ENCODE results near the gene PROSER3.
A peak's percentile ranks its signal among the peaks of the same experiment; 100 is the strongest.

PROSER3 gene

DNA sequence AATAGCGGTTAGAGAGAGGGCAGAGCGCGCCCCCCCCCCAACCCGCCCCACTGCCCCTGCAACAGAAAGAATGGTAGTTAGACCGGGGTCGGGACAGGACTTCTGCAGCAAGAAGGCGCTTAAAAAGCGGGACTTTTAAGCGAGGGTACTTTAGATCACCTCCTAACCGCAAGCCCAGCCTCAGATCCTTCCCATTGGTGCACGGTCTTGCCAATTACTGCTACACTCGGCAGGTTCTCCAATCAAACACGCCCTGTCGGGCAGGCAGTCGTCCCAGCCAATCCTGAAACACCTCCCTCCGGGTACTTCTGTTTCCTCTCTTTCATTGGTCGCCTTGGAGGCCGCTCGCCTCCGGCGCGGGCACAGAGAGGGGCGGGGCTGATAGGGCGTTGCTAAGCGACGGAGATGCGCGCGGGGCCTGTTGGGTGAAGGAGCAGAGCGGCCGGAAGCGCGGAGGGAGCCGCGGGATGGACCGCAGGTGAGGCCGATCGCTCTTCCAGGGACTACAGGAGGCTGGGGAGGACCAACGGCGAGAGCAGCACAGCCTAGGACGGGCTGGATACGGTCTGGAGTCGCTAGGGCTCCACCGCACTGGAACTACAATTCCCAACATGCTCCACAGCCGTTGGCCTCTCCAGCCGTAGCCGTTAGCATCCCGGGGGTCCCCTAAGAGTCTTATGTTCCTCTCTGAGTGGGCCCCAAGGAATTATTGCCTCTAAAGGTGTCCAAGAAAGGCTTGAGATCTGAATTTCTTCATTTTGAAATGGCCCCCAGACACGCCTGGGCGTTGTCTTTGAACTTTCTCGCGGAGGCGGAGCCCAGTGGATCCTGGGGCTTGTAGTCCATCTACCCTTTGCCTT, at the start of gene PROSER3:
TSS of gene PROSER3 (plus strand) at position 428 of the 860 bp plus-strand sequence. CDS start at position 468, 40 bp downstream.
- DNase-seq (ENCODE audit: low spot score): peak; percentile 99

DNA sequence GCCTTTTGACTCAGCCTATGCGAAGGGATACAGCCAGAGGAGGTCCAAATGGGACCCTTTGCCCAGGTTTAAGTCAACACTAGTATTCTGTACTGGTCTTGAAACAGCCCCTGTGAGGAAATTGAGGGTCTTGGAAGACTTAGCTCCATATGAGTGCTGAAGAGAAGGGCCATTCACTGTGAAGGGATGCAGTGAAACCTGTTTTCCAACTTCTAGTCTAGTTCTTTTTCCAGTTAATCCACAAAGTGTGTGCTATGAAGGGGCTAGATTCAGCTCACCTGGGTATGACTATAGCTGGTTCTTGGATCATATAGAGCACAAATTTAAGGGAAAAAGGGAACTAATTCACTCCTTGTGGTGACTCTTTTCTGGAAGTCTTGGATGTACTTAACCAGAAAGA, 49.6 kb upstream of the PROSER3 start:
- no peak for DNase-seq (ENCODE audit: low spot score)

DNA sequence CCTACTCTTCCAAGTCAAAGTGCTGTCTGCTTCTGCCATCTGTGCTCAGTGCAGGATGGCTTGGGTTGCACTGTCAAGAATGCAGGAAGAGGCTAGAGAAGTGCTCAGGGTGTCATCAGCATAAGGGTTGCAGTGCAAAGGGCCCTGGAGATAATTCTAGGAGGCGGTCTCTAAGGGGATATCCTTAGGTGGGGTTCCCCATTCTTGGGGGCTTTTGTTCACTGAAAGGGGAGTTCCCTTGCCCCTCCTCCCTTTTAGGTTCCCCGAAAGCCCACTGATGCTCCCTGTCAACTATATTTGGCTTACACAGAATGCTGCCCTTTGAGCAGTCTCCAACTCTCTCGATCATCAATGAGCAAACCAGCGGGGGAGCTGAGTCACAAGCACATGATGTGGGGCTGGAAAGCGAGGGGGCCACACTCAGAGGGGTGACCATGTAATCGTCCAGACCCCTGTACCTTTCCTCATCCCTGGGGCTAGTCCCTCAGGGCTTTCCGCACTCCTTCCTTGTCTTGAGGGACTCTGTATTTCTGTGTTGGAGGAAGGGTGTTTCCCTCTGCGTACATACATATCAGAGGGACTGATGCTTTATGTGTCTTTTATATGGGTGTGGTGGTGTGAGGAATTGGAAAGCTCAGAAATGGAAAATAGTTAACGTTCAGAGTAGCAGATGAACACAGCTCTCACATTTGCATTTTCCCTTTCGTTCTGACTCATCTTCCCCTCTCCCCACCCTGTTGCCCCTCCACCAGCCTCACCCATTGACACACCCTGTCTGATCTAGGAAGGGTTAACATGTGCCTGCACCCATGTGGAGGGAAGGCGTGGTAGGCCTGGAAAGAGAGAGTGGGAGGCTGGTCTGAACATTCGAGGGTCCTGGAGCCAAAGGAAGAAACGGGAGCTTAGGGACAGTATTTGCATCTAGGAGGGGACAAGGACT, 46.9 kb upstream of the PROSER3 start:
- no peak for DNase-seq (ENCODE audit: low spot score)

DNA sequence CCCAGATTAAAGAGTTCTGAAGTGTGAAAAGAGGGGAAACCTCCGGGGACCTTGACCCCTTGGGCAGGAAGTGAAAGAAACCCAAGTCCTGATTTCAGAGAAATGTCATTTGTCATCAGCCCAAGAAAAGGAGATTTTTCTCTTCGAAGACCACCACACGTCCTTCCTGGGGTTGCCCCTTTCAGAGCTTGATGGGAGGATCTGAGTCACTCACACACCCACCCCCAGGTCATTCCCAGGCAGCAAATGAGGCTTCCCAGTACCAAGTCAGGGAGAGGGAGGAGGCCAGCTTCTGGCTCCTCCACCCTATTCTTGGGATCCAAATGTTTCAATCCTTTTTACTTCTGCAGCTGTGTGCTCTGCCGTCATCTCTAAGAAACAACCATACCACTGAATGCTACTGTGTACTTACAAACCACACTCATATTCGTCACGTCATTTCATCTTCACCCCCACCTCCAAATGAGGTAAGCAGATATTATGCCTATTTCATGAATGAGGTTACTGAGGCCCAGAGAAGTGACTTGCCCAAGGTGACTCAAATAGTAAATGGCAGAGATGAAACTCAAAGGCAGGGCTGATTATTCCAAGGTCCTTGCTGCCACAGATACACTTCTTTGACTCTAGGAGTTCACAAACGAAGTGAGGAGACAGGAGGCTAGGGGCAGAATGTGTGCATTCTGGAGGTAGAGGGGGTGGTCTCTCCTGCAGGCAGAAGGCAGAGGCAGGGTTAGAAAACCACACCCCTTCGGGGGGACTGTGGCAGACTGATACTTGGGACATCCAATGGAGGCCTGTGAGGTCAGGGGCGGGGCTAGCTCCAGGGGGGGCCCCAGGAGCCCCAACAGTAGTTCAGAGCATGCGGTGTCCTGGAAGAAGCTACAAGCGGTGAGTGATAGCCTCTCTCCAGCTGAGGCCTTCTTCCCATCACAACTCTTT, 45.1 kb upstream of the PROSER3 start:
- DNase-seq (ENCODE audit: low spot score): no peak

DNA sequence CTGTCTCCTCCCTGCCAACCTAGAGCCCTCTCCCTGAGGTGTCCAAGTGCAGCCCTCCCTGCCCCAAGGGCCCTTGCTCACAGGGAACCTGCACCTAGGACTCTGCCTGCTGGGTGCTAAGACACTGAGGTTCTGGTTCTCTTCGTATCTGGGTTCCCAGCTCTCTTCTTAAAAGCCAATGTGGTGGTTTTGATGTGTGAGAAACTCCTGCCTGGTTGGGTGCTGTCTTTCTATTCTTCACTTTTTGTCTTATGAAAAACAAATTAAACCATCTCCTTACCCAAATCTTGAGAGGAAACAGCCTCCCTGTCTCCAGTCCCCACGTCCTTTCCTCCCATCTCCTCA, 44.5 kb upstream of the PROSER3 start:
- DNase-seq (ENCODE audit: low spot score): no peak

DNA sequence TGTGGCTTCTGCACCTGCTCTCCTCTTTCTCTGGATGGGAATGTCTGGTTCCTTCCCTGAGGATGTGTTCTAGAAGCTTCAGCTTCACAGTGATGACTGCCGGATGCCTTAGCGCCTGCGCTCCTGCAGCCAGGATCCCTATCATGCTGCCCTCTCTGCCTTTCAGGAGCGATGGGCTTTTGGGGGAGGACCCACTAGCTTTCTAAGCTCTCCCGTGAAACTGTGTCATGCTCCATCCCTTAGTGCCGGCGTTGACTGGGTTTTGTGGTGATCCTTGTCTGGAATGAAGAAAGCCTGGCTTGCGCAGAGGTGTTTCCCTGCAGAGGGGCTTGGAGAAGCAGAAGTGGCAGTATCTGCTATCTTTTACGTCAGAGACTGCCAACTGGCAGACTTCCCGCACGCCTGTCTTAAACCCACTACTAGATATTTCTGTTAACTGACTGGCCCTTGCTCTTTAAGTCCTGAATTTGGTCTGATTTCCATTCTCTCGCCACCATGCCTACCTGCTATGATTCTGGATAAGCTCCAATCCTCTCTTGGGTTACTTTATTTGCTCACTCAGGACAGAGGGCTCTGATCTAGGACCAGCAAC, 44.0 kb upstream of the PROSER3 start:
- no peak for DNase-seq (ENCODE audit: low spot score)

DNA sequence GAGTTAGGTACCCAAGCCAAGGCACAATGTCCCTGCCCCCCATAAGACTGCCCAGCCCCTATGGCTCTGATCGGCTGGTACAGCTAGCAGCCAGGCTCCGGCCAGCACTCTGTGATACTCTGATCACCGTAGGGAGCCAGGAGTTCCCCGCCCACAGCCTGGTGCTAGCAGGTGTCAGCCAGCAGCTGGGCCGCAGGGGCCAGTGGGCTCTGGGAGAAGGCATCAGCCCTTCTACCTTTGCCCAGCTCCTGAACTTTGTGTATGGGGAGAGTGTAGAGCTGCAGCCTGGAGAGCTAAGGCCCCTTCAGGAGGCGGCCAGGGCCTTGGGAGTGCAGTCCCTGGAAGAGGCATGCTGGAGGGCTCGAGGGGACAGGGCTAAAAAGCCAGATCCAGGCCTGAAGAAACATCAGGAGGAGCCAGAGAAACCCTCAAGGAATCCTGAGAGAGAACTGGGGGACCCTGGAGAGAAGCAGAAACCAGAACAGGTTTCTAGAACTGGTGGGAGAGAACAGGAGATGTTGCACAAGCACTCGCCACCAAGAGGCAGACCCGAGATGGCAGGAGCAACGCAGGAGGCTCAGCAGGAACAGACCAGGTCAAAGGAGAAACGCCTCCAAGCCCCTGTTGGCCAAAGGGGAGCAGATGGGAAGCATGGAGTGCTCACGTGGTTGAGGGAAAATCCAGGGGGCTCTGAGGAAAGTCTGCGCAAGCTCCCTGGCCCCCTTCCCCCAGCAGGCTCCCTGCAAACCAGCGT, 43.2 kb upstream of the PROSER3 start:
- no peak for DNase-seq (ENCODE audit: low spot score)

DNA sequence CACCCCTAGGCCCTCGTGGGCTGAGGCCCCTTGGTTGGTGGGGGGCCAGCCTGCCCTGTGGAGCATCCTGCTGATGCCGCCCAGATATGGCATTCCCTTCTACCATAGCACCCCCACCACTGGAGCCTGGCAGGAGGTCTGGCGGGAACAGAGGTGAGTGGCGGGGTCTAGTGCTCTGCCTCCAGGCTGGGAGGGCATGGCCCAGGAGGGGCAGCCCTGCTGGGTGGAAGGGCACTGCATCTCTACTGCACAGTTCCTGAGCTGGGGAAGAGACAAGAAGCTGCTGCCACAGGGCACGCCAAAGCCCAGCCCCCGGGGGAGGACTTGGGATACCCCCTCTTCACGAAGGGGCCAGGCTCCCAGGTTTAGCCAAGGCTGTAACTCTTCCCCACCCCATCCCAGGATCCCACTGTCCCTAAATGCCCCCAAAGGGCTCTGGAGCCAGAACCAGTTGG, 42.6 kb upstream of the PROSER3 start:
- no peak for DNase-seq (ENCODE audit: low spot score)

DNA sequence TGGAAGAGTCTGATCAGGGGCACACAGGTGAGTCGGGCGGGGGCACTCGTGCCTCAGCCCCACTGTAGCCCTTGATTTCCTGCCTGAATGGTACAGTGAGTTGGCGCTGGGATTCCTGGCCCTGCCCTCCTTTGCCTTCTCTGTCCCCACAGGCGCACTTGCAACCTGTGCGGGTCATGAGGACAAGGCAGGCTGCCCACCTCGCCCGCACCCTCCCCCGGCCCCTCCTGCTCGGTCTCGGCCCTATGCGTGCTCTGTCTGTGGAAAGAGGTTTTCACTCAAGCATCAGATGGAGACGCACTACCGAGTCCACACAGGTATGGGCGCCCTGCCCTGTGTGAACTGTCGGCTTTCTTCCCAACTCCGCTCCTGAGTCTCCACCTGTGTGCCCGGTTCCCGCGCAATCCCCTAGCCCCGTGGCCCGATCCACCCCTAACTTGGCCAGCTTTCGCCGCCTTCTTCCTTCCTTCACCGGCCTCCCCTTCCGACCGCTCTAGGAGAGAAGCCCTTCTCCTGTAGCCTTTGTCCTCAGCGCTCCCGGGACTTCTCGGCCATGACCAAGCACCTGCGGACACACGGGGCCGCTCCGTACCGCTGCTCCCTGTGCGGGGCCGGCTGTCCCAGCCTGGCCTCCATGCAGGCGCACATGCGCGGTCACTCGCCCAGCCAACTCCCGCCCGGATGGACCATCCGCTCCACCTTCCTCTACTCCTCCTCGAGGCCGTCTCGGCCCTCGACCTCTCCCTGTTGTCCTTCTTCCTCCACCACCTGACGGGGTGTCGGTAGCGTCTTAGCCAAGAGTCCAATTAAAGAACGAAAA, 41.8 kb upstream of the PROSER3 start:
- peak; percentile 81 for DNase-seq (ENCODE audit: low spot score)

DNA sequence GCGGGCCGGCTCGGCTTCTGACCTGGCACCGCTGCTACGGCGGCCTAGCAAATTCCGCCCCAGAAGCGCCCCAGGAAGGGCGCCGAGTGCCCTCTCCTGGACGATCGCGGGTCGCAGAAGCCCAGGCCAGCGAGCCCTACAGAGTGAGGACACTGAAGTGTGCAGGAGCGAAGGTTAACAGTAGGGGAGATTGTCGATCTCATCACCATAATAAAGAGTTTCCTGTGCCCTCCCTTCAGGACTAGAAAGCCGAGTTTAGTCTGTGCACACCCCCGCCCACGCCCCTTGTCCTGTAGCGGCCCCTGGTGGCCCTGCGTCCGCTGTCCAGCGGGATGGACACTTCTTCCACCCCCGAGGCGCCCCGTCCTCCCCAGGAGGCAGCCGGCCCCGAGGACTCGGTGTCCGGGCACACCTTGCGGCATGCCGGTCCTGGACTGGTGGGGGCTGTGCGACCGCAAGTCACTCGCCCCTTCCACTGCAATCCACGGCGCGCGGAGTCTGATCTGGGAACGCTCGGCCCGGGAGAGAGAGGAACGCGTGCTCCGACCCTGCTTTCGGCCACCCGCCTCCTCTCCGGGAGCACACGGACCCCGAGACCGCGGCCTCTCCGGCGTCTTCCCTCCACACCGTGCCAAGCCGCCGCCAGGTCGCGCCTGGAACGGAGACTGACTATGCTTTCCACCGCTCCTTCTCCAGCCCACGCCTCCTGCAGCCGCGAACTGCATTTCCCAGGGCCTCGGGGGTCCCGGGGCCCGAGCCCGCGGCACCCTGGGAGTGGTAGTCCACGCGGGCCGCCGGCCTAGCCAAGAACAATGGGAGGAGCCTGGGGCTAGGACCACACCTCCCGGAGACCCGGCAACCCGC, 40.9 kb upstream of the PROSER3 start:
- DNase-seq (ENCODE audit: low spot score): peak; percentile 98

DNA sequence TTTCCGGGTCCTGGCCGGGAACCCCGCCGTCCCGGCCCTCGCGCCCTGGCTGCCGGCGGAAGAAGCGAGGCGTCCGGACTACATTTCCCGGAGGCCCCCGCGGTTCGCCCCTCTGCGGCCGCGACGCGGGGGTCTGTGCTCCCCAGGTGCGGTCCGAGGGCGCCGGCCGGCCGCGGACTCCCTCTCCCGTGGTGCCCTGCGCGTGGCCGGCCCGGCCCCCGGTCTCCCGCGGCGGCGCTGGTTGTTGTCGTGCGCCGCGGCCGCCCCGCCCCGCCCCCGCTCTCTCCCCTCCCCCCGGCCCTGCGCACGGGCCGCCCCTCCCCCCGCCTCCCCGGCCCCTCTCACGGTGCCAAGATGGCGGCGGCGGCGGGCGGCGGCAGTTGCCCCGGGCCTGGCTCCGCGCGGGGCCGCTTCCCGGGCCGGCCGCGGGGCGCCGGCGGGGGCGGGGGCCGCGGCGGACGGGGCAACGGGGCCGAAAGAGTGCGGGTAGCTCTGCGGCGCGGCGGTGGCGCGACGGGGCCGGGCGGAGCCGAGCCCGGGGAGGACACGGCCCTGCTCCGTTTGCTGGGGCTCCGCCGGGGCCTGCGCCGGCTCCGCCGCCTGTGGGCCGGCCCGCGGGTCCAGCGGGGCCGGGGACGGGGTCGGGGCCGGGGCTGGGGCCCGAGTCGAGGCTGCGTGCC, 40.2 kb upstream of the PROSER3 start, which contains the start of gene KMT2B:
TSS of gene KMT2B (plus strand) at position 339 of the 680 bp plus-strand sequence. CDS start at position 355, 16 bp downstream.
- DNase-seq (ENCODE audit: low spot score): peak; percentile 98

DNA sequence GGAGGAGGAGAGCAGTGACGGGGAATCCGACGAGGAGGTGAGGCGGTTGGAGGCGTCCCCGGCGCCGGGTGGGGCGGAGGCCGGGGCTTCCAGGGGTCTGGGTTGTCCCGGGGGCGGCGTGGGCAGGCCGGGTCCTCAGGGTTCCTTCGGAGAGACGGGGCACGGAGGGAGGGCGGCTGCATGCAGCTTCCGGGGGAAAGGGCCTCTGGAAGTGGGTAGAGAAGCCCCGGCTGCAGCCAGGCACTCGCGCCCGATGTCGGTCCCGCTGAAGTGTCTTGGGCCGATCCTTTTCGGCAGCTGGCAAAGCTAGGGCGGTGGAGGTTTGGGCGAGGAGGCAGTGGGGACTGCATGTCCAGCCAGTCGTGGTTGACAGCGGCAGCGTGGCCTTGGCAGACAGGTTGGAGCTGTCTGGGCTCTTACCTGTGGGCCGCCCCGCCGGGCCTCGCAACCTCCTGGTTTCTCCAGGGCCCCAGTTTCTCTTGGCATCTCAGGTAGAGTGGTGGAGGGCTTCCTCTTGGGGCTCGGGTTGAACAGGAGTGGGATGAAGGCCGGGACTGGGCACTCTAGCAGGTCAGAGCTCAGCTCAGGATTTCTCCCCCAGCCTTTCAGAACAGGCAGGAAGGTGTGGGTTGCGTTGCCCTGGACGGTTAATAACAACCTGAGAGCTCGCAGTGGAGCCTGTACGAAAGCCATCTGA, 39.5 kb upstream of the PROSER3 start:
- DNase-seq (ENCODE audit: low spot score): peak; percentile 51

DNA sequence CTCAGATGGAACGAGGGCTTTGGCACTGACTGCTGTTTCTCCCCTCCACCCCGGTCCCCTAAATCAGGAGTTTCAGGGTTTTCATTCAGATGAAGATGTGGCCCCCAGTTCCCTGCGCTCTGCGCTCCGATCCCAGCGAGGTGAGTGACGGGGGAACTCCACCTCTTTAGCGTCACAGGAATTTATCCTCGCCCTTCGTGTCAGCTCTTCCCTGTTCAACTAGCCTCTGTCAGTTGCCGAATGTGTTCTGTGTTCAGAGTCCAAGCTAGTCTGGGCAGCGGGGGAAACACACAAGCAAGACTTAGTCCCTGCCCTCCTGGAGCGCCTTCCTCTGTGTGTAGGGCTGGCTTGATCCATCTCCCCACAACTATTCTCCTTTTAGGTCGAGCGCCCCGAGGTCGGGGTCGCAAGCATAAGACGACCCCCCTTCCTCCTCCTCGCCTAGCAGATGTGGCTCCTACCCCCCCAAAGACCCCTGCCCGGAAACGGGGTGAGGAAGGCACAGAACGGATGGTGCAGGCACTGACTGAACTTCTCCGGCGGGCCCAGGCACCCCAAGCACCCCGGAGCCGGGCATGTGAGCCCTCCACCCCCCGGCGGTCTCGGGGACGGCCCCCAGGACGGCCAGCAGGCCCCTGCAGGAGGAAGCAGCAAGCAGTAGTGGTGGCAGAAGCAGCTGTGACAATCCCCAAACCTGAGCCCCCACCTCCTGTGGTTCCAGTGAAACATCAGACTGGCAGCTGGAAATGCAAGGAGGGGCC, 38.4 kb upstream of the PROSER3 start:
- DNase-seq (ENCODE audit: low spot score): no peak

DNA sequence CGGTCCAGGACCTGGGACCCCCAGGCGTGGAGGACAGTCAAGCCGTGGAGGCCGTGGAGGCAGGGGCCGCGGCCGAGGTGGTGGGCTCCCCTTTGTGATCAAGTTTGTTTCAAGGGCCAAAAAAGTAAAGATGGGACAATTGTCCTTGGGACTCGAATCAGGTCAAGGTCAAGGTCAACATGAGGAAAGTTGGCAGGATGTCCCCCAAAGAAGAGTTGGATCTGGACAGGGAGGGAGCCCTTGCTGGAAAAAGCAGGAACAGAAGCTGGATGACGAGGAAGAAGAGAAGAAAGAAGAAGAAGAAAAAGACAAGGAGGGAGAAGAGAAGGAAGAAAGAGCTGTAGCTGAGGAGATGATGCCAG, 37.8 kb upstream of the PROSER3 start:
- no peak for DNase-seq (ENCODE audit: low spot score)

DNA sequence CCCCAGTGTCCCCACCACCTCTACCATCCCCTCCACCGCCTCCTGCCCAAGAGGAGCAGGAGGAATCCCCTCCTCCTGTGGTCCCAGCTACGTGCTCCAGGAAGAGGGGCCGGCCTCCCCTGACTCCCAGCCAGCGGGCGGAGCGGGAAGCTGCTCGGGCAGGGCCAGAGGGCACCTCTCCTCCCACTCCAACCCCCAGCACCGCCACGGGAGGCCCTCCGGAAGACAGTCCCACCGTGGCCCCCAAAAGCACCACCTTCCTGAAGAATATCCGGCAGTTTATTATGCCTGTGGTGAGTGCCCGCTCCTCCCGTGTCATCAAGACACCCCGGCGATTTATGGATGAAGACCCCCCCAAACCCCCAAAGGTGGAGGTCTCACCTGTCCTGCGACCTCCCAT, 37.3 kb upstream of the PROSER3 start:
- no peak for DNase-seq (ENCODE audit: low spot score)

DNA sequence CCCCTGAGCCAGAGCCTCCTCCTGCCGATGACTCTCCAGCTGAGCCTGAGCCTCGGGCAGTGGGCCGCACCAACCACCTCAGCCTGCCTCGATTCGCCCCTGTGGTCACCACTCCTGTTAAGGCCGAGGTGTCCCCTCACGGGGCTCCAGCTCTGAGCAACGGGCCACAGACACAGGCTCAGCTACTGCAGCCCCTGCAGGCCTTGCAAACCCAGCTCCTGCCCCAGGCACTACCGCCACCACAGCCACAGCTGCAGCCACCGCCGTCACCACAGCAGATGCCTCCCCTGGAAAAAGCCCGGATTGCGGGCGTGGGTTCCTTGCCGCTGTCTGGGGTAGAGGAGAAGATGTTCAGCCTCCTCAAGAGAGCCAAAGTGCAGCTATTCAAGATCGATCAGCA, 36.6 kb upstream of the PROSER3 start:
- no peak for DNase-seq (ENCODE audit: low spot score)

DNA sequence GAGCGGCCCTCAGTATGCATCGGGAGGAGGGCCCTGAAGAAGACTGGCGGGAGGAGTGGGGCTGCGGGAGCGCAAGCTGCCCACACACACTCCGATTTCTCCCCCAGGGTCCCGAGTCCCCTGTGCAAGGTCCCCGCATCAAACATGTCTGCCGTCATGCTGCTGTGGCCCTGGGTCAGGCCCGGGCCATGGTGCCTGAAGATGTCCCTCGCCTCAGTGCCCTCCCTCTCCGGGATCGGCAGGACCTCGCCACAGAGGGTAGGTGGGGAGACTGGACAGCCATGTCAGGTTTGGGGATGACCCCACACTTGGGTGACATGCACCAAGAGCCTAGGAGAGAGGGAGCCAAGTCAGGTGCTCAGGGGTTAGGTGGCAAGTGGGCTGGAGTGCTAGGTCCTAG, 35.5 kb upstream of the PROSER3 start:
- no peak for DNase-seq (ENCODE audit: low spot score)
